ENCODE measurements around the gene MRPS10.

DNA sequence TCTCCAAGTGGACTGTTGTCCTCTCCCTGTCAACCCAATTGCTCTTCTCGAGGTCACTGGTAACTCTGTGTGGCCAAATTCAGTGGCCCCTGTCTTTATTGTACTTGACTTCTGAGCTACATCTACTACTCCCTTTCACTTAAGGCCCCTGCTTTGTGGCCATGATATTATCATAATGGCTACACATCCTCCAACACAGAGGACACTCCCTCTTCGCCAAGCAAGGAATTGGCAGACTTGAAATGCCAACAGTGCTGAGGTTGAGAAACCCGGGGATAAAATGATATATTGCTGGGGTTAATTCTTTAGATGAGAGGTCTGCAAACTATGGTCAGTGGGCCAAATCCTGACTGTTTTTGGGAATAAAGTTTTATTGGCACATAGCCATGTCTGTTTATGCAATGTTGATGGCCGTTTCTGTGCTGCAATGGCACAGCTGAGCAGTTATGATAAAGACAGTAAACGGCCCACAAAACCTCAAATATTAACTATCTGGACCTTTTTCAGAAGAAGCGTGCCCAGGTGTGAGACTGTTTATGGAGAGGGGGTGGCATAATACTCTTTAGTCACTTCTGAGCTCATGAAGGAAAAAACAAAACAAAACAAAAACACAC is 12.0 kb upstream of the MRPS10 start:
- TF ChIP-seq, protein P1, sequence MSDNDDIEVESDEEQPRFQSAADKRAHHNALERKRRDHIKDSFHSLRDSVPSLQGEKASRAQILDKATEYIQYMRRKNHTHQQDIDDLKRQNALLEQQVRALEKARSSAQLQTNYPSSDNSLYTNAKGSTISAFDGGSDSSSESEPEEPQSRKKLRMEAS (IDR thresholded peaks at IDR 0.05): no peak
- TF ChIP-seq, protein P2, sequence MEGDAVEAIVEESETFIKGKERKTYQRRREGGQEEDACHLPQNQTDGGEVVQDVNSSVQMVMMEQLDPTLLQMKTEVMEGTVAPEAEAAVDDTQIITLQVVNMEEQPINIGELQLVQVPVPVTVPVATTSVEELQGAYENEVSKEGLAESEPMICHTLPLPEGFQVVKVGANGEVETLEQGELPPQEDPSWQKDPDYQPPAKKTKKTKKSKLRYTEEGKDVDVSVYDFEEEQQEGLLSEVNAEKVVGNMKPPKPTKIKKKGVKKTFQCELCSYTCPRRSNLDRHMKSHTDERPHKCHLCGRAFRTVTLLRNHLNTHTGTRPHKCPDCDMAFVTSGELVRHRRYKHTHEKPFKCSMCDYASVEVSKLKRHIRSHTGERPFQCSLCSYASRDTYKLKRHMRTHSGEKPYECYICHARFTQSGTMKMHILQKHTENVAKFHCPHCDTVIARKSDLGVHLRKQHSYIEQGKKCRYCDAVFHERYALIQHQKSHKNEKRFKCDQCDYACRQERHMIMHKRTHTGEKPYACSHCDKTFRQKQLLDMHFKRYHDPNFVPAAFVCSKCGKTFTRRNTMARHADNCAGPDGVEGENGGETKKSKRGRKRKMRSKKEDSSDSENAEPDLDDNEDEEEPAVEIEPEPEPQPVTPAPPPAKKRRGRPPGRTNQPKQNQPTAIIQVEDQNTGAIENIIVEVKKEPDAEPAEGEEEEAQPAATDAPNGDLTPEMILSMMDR (IDR thresholded peaks at IDR 0.05; ENCODE audit: low read depth, low read length, missing input control): no peak
- TF ChIP-seq TAF1 (conservative IDR thresholded peaks at IDR 0.05) (no peak), JUND (IDR thresholded peaks at IDR 0.05) (no peak), RAD21 (IDR thresholded peaks at IDR 0.05) (no peak), SP1 (IDR thresholded peaks at IDR 0.05) (no peak), FOXA1 (IDR thresholded peaks at IDR 0.05) (no peak)
- TF ChIP-seq, protein P3, sequence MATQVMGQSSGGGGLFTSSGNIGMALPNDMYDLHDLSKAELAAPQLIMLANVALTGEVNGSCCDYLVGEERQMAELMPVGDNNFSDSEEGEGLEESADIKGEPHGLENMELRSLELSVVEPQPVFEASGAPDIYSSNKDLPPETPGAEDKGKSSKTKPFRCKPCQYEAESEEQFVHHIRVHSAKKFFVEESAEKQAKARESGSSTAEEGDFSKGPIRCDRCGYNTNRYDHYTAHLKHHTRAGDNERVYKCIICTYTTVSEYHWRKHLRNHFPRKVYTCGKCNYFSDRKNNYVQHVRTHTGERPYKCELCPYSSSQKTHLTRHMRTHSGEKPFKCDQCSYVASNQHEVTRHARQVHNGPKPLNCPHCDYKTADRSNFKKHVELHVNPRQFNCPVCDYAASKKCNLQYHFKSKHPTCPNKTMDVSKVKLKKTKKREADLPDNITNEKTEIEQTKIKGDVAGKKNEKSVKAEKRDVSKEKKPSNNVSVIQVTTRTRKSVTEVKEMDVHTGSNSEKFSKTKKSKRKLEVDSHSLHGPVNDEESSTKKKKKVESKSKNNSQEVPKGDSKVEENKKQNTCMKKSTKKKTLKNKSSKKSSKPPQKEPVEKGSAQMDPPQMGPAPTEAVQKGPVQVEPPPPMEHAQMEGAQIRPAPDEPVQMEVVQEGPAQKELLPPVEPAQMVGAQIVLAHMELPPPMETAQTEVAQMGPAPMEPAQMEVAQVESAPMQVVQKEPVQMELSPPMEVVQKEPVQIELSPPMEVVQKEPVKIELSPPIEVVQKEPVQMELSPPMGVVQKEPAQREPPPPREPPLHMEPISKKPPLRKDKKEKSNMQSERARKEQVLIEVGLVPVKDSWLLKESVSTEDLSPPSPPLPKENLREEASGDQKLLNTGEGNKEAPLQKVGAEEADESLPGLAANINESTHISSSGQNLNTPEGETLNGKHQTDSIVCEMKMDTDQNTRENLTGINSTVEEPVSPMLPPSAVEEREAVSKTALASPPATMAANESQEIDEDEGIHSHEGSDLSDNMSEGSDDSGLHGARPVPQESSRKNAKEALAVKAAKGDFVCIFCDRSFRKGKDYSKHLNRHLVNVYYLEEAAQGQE (IDR thresholded peaks at IDR 0.05): no peak
- TF ChIP-seq, protein P4, sequence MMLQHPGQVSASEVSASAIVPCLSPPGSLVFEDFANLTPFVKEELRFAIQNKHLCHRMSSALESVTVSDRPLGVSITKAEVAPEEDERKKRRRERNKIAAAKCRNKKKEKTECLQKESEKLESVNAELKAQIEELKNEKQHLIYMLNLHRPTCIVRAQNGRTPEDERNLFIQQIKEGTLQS (IDR thresholded peaks at IDR 0.05): no peak
